SK-N-SH (cell line): ENCODE measurements around the gene UBE2Q1.

ENCODE experiments used
- CTCF ChIP-seq: fragments of 200-600 bp; sonication (generic); IDR thresholded peaks from 2 replicates; pipeline ENCODE4 v1.6.1; 2017; ENCODE audit warnings: antibody characterized with exemption, mild to moderate bottlenecking, moderate library complexity
- FOXM1 ChIP-seq: IDR thresholded peaks from 2 replicates; pipeline ENCODE4 v1.4.0; 2012; ENCODE audit warnings: low read depth, mild to moderate bottlenecking
- POLR2AphosphoS5 ChIP-seq: IDR thresholded peaks from 2 replicates; pipeline ENCODE4 v1.6.1; 2012; ENCODE audit warnings: low read depth, low read length
- TAF1 ChIP-seq: IDR thresholded peaks from 2 replicates; pipeline ENCODE4 v1.6.1; 2012; ENCODE audit warnings: low read depth, mild to moderate bottlenecking, low read length, moderate library complexity, borderline replicate concordance
- TCF12 ChIP-seq: IDR thresholded peaks from 2 replicates; pipeline ENCODE4 v1.4.0; 2012
- YY1 ChIP-seq: IDR thresholded peaks from 2 replicates; pipeline ENCODE4 v1.4.0; 2012; ENCODE audit warnings: low read depth, mild to moderate bottlenecking
- ZBTB33 ChIP-seq: IDR thresholded peaks from 2 replicates; pipeline ENCODE4 v1.4.0; 2012; ENCODE audit warnings: low read depth, borderline replicate concordance

- TF ChIP-seq FOXM1 (no peak), POLR2AphosphoS5 (no peak), CTCF (no peak), YY1 (no peak), TAF1 (no peak), ZBTB33 (no peak), TCF12 (no peak)
Measured at GRCh38 chr1:154567386-154568156, 9.1 kb upstream of the UBE2Q1 start, which contains the start of gene CHRNB2.
